Loucy (cell line): Measurements from ENCODE around the gene ADAMTS6.

Source experiments
- H2AFZ ChIP-seq: fragments of 200-600 bp; sonication (generic); 2 replicates; pipeline ENCODE4 v1.6.0; 2016; ENCODE audit warnings: antibody characterized with exemption, mild to moderate bottlenecking, low read length, moderate library complexity
- H3F3A ChIP-seq: fragments of 200-600 bp; 2 replicates; pipeline ENCODE4 v1.6.0; 2016; ENCODE audit warnings: antibody characterized with exemption, low read depth, mild to moderate bottlenecking
- H3K27me3 ChIP-seq: fragments of 200-600 bp; sonication (generic); 2 replicates; pipeline ENCODE4 v1.6.1; 2014; ENCODE audit warnings: low read length, mild to moderate bottlenecking; ENCODE audit not compliant: insufficient read depth, poor library complexity, severe bottlenecking
- H3K36me3 ChIP-seq: fragments of 200-600 bp; sonication (generic); 2 replicates; pipeline ENCODE4 v1.6.1; 2016; ENCODE audit warnings: low read length; ENCODE audit not compliant: insufficient read depth
- H3K4me1 ChIP-seq: fragments of 200-600 bp; sonication (generic); 2 replicates; pipeline ENCODE4 v1.5.1; 2014; ENCODE audit warnings: low read length, mild to moderate bottlenecking; ENCODE audit not compliant: insufficient read depth, poor library complexity, severe bottlenecking
- H3K4me2 ChIP-seq: fragments of 200-600 bp; sonication (generic); 2 replicates; pipeline ENCODE4 v1.6.0; 2014; ENCODE audit warnings: antibody characterized with exemption, low read length, low read depth, mild to moderate bottlenecking; ENCODE audit not compliant: poor library complexity, severe bottlenecking
- H3K4me3 ChIP-seq: fragments of 200-600 bp; sonication (generic); 2 replicates; pipeline ENCODE4 v1.5.1; 2014; ENCODE audit warnings: low read length, mild to moderate bottlenecking, mixed read lengths; ENCODE audit not compliant: poor library complexity, severe bottlenecking
- H3K79me2 ChIP-seq: fragments of 200-600 bp; sonication (generic); 2 replicates; pipeline ENCODE4 v1.6.1; 2014; ENCODE audit warnings: low read length; ENCODE audit not compliant: insufficient read depth
- H3K9ac ChIP-seq: fragments of 200-600 bp; sonication (generic); 2 replicates; pipeline ENCODE4 v1.6.0; 2014; ENCODE audit warnings: mild to moderate bottlenecking, low read depth, low read length, moderate library complexity; ENCODE audit not compliant: poor library complexity, severe bottlenecking
- H3K9me2 ChIP-seq: fragments of 200-600 bp; sonication (generic); replicated peaks from 2 replicates; pipeline ENCODE4 v1.6.1; 2016; ENCODE audit warnings: low read depth, low read length, mixed read lengths
- H3K9me3 ChIP-seq: fragments of 200-600 bp; sonication (generic); 2 replicates; pipeline ENCODE4 v1.6.1; 2014; ENCODE audit warnings: mild to moderate bottlenecking, antibody characterized with exemption, low read length, low read depth; ENCODE audit not compliant: insufficient read depth
- H4K20me1 ChIP-seq: fragments of 200-600 bp; sonication (generic); 2 replicates; pipeline ENCODE4 v1.6.0; 2014; ENCODE audit warnings: antibody characterized with exemption, low read length, mild to moderate bottlenecking; ENCODE audit not compliant: insufficient read depth, poor library complexity, severe bottlenecking
- EZH2phosphoT487 ChIP-seq: fragments of 200-600 bp; IDR thresholded peaks from 2 replicates; pipeline ENCODE4 v1.6.1; 2018; ENCODE audit warnings: antibody characterized with exemption, mild to moderate bottlenecking, moderate library complexity, borderline replicate concordance
- TF ChIP-seq, protein P1 (sequence below): fragments of 200-600 bp; sonication (generic); conservative IDR thresholded peaks from 2 replicates; pipeline ENCODE4 v1.5.1; 2014; ENCODE audit warnings: mild to moderate bottlenecking, antibody characterized with exemption, low read length

Gene ADAMTS6

DNA sequence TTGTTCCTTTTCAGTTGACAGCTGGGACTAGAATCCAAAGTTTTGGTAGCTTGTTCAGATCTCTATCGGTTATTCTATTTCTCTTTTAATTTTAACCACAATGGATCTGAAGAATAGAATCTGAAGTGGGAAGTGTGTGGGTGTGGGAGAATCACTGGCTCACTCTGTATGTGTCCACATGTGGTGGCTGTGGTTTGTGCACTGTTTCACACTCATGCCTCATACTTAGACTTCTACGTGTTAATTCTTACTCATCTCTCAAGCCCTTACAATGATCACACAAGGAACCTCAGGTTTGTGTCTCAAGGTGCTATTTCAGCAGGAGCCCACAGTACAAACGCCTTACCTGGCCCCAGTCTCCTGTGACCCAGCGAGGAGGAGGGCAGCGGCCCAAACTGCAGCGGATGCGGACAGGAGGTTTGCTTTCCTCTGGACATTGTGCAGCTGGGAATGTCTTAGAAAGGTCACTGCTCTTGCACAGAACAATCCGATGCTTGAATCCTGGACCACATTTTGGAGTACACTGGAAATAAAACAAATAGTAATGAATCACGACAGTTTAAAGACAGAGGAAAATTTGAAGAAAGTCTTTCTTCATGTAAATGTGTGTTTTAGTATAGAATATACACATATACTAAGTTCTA is 309.1 kb downstream of the ADAMTS6 start:
- Histone ChIP-seq H3K36me3 (no peaks in the 10 kb centered on the region), H3K4me1 (no peaks in the 10 kb centered on the region), H3K27me3 (no peaks in the 10 kb centered on the region), H4K20me1 (no peaks in the 10 kb centered on the region), H2AFZ (no peak overlapping the region), H3K9me2 (no peaks in the 10 kb centered on the region), H3K9me3 (no peaks in the 10 kb centered on the region), H3K4me3 (no peak overlapping the region), H3K4me2 (no peak overlapping the region), H3F3A (no peaks in the 10 kb centered on the region), H3K9ac (no peak overlapping the region), H3K79me2 (no peaks in the 10 kb centered on the region)
- TF ChIP-seq, protein P1, sequence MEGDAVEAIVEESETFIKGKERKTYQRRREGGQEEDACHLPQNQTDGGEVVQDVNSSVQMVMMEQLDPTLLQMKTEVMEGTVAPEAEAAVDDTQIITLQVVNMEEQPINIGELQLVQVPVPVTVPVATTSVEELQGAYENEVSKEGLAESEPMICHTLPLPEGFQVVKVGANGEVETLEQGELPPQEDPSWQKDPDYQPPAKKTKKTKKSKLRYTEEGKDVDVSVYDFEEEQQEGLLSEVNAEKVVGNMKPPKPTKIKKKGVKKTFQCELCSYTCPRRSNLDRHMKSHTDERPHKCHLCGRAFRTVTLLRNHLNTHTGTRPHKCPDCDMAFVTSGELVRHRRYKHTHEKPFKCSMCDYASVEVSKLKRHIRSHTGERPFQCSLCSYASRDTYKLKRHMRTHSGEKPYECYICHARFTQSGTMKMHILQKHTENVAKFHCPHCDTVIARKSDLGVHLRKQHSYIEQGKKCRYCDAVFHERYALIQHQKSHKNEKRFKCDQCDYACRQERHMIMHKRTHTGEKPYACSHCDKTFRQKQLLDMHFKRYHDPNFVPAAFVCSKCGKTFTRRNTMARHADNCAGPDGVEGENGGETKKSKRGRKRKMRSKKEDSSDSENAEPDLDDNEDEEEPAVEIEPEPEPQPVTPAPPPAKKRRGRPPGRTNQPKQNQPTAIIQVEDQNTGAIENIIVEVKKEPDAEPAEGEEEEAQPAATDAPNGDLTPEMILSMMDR = no peak
- no peak for TF ChIP-seq EZH2phosphoT487

DNA sequence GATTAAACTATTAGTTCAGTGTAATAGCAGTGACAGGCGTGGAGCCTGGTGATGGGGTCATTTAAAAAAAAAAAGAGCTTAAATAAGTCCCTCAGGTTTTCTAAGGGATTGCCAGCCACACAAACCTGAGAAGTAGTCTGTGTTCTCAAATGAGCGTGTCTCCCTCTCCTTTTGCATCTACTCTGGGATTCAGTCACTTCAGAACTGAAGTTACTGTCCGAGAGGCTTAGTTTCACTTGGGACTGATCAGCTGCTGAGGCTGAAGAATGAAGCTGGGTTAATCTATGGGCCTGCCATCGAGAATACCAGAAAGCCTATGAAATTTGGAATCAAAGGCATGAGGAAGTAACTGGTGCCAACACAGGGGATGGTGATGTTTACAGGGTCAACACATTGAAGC is 310.1 kb downstream of the ADAMTS6 start:
- Histone ChIP-seq H3K27me3 (no peaks in the 10 kb centered on the region), H2AFZ (no peak overlapping the region), H3K9me2 (no peaks in the 10 kb centered on the region), H3K4me2 (no peak overlapping the region), H3K9ac (no peak overlapping the region), H3K36me3 (no peaks in the 10 kb centered on the region), H3K4me1 (no peaks in the 10 kb centered on the region), H4K20me1 (no peaks in the 10 kb centered on the region), H3K79me2 (no peaks in the 10 kb centered on the region), H3K9me3 (no peaks in the 10 kb centered on the region), H3F3A (no peaks in the 10 kb centered on the region), H3K4me3 (no peak overlapping the region)
- TF ChIP-seq, protein P1 = no peak
- no peak for TF ChIP-seq EZH2phosphoT487

DNA sequence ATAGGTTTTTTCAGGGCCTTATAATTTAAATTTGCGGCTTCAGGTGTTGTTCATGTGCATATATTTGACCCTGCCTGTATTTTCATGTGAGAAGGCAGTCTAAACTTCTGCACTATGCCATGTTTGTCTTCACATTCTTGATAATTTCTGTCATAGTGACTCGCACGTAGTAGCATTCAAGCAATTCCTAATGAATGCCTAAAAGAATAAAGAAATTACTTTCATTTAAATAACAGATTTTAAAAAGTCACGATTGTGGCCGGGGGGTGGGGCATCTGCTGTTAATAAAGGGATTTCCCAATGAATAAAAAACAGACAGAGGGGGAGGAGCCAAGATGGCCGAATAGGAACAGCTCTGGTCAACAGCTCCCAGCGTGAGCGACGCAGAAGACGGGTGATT is 318.0 kb downstream of the ADAMTS6 start:
- Histone ChIP-seq H3K27me3 (no peaks in the 10 kb centered on the region), H3K4me2 (no peak overlapping the region), H3K9me2 (no peaks in the 10 kb centered on the region), H2AFZ (no peak overlapping the region), H3K9ac (no peak overlapping the region), H3K9me3 (no peaks in the 10 kb centered on the region), H3F3A (no peaks in the 10 kb centered on the region), H3K4me3 (no peak overlapping the region), H3K4me1 (no peaks in the 10 kb centered on the region), H3K36me3 (no peaks in the 10 kb centered on the region), H3K79me2 (no peaks in the 10 kb centered on the region), H4K20me1 (no peaks in the 10 kb centered on the region)
- no peak for TF ChIP-seq EZH2phosphoT487
- TF ChIP-seq, protein P1 = no peak
